HCT116 (cell line): Measurements from ENCODE around the gene CLEC16A.

Experiments
- CTCF ChIP-seq, 3 experiments: fragments of 200-600 bp in 1 of 3; sonication (generic) in 1 of 3; IDR thresholded peaks in 2 of 3; conservative IDR thresholded peaks in 1 of 3; 2 replicates each; pipeline ENCODE4 v1.5.1; 2012 to 2017; ENCODE audit warnings: low read depth in 2 of 3, low read length in 2 of 3, antibody characterized with exemption in 1 of 3, borderline replicate concordance in 1 of 3, control low read depth in 1 of 3, mild to moderate bottlenecking in 1 of 3, mixed read lengths in 1 of 3, mixed run types in 1 of 3, moderate library complexity in 1 of 3; ENCODE audit not compliant: insufficient read depth in 1 of 3
- POLR2A ChIP-seq: IDR thresholded peaks from 2 replicates; pipeline ENCODE4 v1.7.0; 2011; ENCODE audit warnings: borderline replicate concordance; ENCODE audit not compliant: insufficient read depth, insufficient read length; ENCODE audit errors: extremely low read depth
- SIN3A ChIP-seq: IDR thresholded peaks from 2 replicates; pipeline ENCODE4 v1.6.1; 2012; ENCODE audit warnings: low read depth

- TF ChIP-seq CTCF (IDR thresholded peaks at IDR 0.05 in 2 of 3, conservative IDR thresholded peaks at IDR 0.05 in 1 of 3; ENCODE audit: borderline replicate concordance in 1 of 3, insufficient read depth in 1 of 3, low read depth in 2 of 3, low read length in 2 of 3) (no peak), POLR2A (no peak), SIN3A (no peak)
These were observed 179.3 kb downstream of the CLEC16A start for GRCh38 chr16:11123666-11124065.
